Stimulated activated CD4-positive, alpha-beta T cell treated with anti-CD3 and anti-CD28 coated beads, TNF-alpha, amount 100 ng/mL, for 1 hour (primary cell): Measurements from ENCODE around the gene GRK3.

Experiments used
- DNase-seq, 3 donors: peaks; one replicate each; pipeline ENCODE4 v3.0.0-alpha.2; 2020; ENCODE audit warnings: low read depth in 3 of 3, low spot score in 1 of 3

The GRK3 gene

DNA sequence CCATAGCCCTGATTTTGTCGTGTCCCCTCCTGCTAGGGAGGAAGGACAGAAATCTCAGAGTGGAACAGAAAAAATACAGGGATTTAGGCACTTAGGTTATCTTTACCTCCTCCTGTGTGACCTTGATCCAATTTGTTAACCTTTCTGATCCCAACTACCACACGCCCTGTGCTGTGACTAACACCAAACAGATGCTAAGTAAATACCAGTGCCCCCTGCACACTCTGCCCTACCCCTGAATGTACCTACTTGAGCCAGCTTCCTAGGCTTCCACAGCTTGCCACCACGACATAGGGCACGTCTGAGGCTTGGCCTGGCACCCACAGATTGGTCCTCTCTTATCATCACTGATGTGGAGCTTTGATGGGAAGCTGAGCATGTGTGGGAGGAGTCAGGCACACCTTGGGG is 186.7 kb downstream of the GRK3 start:
- no peak for DNase-seq

DNA sequence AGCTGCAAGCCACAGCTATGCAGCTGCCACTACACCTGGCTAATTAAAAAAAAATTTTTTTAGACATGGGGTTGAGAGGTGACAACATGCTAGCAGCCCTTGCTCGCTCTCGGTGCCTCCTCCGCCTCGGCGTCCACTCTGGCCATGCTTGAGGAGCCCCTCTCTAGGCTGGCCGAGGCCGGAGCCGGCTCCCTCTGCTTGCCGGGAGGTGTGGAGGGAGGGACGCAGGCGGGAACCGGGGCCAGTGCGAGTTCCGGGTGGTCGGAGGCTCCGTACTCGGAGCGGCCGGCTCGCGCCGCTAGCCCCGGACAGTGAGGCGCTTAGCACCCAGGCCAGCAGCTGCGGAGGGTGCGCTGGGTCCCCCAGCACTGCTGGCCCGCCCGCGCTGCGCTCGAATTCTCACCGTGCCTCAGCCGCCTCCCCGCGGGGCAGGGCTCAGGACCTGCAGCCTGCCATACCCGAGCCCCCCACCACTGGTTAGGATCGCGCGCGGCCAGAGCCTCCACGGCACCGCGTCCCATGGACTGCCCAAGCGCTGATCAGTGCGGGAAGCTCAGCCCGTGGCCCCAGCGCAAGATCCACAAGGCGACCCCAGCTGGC is 188.2 kb downstream of the GRK3 start:
- DNase-seq: no peak

GRCh38 chr22:25753252-25753651 is 188.8 kb downstream of the GRK3 start:
- no peak for DNase-seq

DNA sequence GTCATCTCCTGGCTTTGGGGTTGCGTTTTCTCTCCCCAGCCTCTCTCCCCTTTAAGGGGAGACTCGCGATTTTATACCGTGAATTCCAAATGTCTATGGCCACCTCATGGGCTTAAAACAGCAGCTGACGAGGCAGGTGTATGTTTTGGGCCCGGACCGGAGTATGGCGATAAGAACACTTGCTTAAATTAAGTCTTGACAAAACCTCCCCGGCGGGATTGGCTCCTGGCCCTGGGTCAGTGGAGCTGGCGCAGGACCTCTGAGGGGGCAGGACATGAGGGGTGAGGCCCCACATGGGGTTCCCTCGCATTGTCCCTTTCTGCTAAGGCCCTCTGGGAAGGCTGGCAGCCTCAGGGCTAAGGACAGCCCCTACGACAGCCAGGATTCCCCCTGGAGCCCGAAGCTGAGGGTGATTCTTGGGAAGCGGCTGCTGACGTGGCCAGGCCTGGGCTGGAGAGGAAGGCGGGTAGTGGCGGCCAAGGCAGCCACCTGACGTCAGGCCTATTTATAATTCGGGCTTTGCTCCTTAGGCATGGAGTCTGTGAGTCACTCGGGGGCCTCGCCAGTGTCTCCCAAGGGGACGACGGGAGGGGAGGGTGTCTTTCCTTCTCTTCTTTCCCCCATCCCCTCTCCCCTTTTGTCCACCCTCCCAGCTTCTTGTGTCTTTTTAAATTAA is 190.2 kb downstream of the GRK3 start:
- DNase-seq: no peak

DNA sequence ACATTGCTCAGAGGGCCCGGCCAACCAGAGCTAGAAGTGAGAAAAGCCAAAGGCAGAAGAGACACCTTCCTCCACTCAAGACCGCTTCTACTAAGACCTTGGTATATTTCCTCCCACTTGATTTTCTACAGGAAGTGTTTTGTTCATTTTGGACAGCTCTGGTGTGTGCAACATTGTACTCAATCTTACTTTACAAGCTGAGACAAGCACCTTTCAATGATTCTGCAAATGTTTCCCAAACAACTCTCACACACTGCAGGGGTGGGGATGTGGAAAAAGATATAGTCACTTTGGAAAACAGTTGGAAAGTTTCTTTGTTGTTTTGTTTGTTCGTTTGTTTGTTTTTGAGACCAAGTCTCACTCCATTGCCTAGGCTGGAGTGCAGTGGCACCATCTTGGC is 193.2 kb downstream of the GRK3 start:
- DNase-seq: no peak

DNA sequence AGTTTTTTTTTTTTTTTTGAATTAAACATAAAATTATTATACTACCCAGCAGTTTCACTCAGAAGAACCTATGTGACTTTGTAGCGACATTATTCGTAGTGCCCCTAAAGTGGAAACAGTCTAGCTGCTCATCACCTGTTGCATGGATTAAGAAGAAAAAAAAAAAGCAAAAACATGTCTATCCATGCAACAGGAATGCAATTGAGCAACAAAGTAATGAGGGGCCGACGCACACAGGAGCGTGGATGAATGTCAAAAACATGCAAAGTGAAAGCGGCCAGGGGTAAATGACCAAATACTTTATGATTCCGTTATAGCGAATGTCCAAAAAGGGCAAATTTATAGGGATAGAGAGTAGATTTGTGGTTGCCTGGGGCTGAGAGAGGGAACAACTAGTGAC is 193.8 kb downstream of the GRK3 start:
- no peak for DNase-seq

DNA sequence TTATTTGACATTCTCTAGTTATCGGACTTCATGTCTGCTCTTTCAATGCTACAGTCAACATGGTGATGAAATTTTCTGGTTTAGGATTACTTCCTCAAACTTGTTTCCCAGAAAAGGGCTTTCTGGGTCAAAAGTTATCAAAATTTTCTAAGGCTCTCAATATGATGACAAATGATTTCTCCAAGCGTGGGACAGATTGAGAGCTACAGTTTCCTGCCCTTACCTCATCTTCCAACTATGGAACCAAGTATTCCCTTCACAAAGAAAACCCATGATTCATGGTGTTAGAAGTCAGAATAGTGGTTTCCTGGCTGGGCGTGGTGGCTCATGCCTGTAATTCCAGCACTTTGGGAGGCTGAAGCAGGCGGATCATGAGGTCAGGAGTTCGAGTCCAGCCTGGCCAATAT is 195.4 kb downstream of the GRK3 start:
- no peak for DNase-seq

DNA sequence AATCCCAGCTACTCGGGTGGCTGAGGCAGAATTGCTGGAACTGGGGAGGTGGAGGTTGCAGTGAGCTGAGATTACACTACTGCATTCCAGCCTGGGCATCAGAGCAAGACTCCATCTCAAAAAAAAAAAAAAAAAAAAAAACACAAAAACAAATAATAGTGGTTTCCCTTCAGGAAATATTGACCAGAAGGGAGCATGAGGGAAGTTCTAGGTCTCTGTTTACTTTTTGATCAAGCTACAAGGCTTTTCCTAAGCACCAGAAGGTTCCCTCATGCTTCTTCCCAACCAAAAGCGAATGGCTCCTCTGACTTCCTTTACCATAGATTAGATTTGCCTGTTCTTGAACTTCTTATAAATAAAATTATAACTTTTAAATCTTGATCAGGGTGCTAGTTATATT is 195.8 kb downstream of the GRK3 start:
- no peak for DNase-seq

DNA sequence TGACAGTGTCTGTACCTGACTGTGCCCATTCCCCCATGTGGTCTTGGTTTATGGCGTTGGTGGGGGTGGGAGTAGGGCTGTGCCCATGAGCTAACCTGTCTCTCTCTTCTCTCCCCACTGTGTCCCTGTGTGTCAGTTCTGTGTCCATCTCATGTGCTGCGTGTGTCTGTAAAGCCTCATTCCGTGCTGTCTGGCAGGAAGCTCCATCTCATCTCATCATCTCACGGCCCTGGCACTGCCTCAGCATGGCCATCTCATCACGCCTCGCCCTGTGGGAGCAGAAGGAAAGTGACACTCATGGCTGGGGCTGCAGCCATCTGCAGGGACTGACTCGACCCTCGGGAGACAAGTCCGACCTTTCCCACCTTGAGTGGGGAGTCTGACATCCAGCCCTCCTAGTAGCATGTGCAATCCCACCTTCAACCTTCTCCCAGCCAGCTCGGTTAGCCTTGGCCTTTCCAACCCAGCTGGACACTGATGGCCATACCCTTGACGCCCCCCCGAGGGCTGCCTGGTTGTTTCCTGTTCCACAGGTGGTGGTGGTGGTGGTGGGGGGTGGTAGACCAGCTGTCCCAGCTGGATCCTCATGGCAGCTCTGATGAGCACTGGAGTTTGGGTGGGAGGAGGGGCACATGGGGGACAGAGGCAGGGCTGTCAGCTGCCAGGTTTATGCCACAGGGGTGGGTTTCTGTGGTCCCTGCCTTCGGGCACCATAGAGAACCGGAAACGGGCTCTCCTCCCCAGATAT is 196.5 kb downstream of the GRK3 start:
- no peak for DNase-seq

- no peak for DNase-seq
Measured at GRCh38 chr22:25762147-25762546, 197.7 kb downstream of the GRK3 start.

- DNase-seq: no peak
Measured at GRCh38 chr22:25763239-25763777, 198.8 kb downstream of the GRK3 start.

- no peak for DNase-seq
Measured at GRCh38 chr22:25764270-25765015, 200.0 kb downstream of the GRK3 start.

GRCh38 chr22:25765016-25765367 is 200.5 kb downstream of the GRK3 start:
- DNase-seq: no peak

DNA sequence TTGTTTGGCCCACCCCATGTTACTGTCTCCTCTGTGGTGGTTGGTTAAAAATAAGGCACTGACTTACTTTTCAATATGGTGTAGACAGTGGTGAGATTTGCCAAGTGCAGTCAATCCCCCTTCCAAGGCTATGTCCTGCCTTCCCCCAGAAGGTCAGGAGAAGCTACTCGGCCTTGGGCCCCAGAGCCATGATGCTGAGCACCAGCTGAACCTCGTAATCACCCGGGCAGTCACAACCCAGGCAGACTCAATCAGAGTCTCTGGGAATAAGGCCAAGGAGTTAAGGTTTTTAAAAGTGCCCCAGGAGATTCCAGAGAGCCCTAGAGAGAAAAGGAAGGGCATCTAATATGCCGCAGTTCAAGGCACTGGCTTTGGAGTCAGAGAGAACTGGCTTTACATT is 201.3 kb downstream of the GRK3 start:
- DNase-seq: no peak

- DNase-seq: no peak
Measured at GRCh38 chr22:25766418-25766817, 201.9 kb downstream of the GRK3 start.

GRCh38 chr22:25770333-25770732 is 205.9 kb downstream of the GRK3 start:
- no peak for DNase-seq

GRCh38 chr22:25772288-25772687 is 207.8 kb downstream of the GRK3 start:
- no peak for DNase-seq

GRCh38 chr22:25774575-25775026 is 210.1 kb downstream of the GRK3 start:
- no peak for DNase-seq

DNA sequence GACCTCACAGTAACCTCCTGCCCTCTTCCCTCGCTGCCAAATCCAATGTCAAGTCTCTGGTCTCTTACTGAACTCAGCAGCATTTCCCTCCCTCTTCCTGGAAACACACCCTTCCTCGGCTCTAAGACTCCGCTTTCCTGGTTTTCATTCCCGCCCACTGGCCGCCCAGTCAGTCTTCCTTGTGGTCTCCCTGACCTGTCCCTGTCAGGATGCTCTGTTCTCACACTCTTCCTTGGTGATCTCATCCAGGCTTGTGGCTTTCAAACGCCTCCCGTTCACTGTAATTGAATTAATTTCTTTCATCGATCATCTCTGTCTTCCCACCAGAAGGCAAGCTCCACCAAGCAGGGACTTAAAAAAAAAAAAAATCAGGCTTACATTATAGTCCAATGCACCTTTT is 211.1 kb downstream of the GRK3 start:
- DNase-seq: no peak

- no peak for DNase-seq
Measured at GRCh38 chr22:25777411-25777810, 212.9 kb downstream of the GRK3 start.

DNA sequence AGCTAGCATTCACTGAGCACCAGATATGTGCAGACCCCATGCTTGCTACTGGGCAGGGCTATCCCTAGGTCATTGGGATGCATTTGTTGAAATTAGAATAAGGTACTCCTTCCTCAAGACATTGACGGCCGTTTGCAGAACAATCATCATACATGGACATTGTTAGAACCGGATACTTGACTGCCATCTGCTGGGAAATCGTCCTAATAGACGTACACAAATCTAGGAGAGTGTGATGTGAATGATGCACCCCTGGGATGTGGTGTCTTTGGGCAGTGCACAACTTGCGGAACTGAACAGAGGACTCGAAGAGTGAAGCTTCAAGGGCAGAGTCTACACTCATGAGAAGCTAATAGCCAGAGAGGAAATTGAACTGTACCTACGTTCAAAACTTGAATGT is 213.4 kb downstream of the GRK3 start:
- DNase-seq: no peak
